Measurements from ENCODE around the gene MCMBP.

DNA sequence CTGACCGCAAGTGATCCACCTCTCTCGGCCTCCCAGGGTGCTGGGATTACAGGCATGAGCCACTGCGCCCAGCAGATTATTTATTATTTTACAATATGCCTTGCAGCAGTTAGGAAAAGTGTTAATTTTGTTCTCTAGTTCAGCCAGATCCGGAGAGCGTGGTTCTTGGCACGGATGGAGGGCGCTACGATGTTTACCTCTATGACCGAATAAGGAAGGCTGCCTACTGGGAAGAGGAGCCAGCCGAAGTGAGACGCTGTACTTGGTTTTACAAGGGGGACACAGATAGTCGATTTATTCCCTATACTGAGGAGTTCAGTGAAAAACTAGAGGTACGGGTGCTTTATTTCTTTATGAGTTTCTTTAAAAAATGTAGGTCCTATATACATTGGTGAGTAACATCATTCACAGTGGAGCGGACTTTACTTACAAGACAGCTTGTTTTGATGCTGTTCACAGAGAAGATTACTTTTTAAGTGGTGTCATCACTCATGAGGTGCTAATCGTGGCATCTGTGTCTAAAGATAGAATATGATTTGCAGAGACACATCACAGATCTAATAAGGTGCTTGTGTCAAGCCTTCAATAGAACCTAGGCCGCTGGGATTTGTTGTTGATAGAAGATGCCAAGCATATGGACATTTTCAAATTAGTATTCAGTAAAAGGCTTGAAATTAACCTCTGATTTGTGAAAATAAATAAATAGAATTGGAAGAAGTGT lies 31.5 kb upstream of the MCMBP start:
- no peak for TF ChIP-seq TAF1 (IDR thresholded peaks at IDR 0.05; ENCODE audit: low read depth)
- TF ChIP-seq, protein P1, sequence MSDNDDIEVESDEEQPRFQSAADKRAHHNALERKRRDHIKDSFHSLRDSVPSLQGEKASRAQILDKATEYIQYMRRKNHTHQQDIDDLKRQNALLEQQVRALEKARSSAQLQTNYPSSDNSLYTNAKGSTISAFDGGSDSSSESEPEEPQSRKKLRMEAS (IDR thresholded peaks at IDR 0.05) = no peak
- TF ChIP-seq FOXM1 (IDR thresholded peaks at IDR 0.05; ENCODE audit: borderline replicate concordance, low read depth) = no peak
